Subcutaneous adipose tissue (tissue), 4 donors: Measurements from ENCODE around the gene WRNIP1. TPM values are rescaled to one million over a fixed set of nuclear protein-coding genes. Genes with fewer than 3 reads are reported as not detected.

Source experiments
- CTCF ChIP-seq: fragments of 450-650 bp; IDR thresholded peaks from one replicate; pipeline ENCODE4 v1.5.1; 2016; ENCODE audit warnings: low read depth, mild to moderate bottlenecking, control low read depth, antibody characterized with exemption, moderate library complexity
- total RNA-seq, 4 donors: library from RNA; depleted of rRNA; stranded (reverse); fragments of >200 nt; gene quantifications; one replicate each; pipeline ENCODE4 v1.1.0, GENCODE V29; 2016

Gene WRNIP1
- total RNA-seq, 4 donors from 2014 or later: 17.4 to 38.4 (median 34.0) TPM

GRCh38 chr6:2823104-2823850 is 58.1 kb downstream of the WRNIP1 start:
- TF ChIP-seq CTCF: no peak

- TF ChIP-seq CTCF: no peak
Measured at GRCh38 chr6:2826131-2826530, 60.9 kb downstream of the WRNIP1 start.

GRCh38 chr6:2827142-2827541 is 61.9 kb downstream of the WRNIP1 start:
- no peak for TF ChIP-seq CTCF

GRCh38 chr6:2828629-2829028 is 63.4 kb downstream of the WRNIP1 start:
- no peak for TF ChIP-seq CTCF

- TF ChIP-seq CTCF: no peak
Measured at GRCh38 chr6:2829253-2829652, 64.1 kb downstream of the WRNIP1 start.

GRCh38 chr6:2830183-2830582 is 65.0 kb downstream of the WRNIP1 start:
- TF ChIP-seq CTCF: no peak

GRCh38 chr6:2831392-2831791 is 66.2 kb downstream of the WRNIP1 start:
- no peak for TF ChIP-seq CTCF
